Smooth muscle cell of the pulmonary artery (primary cell): ENCODE results near the gene FBXO45. TPM values are rescaled to one million over a fixed set of nuclear protein-coding genes. Genes with fewer than 3 reads are reported as not detected.

Experiments used
- total RNA-seq: library from RNA; depleted of rRNA; stranded (reverse); fragments of >200 nt; gene quantifications from 2 replicates; pipeline ENCODE4 v1.2.3, GENCODE V29; 2014

Gene FBXO45, protein sequence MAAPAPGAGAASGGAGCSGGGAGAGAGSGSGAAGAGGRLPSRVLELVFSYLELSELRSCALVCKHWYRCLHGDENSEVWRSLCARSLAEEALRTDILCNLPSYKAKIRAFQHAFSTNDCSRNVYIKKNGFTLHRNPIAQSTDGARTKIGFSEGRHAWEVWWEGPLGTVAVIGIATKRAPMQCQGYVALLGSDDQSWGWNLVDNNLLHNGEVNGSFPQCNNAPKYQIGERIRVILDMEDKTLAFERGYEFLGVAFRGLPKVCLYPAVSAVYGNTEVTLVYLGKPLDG
- 8.9 and 9.3 TPM in 2 replicates for total RNA-seq

GRCh38 chr3:196568246-196569002, at the start of gene FBXO45, which contains the start of gene WDR53:
Gene FBXO45, plus strand, starts transcription at chr3:196568660. Its CDS starts 325 bp downstream, at chr3:196568985.
Gene WDR53, minus strand, starts transcription at chr3:196568554. Its CDS starts 7,079 bp downstream, at chr3:196561475.

Other genes with a start within 250 kb of the FBXO45 start
- gene TM4SF19, start 230.3 kb upstream of the FBXO45 start, total RNA-seq, result not detected in 2 replicates
- gene UBXN7, start 136.2 kb upstream of the FBXO45 start, total RNA-seq, result 21.2 and 30.6 TPM in 2 replicates
- gene RNF168, start 64.9 kb upstream of the FBXO45 start, total RNA-seq, result 12.0 and 13.2 TPM in 2 replicates
- not detected in 2 replicates for gene SMCO1, start 53.3 kb upstream of the FBXO45 start, total RNA-seq
- gene WDR53, start 106 bp upstream of the FBXO45 start, total RNA-seq, result 4.6 and 6.3 TPM in 2 replicates
- gene NRROS, start 71.0 kb downstream of the FBXO45 start, total RNA-seq, result 1.0 and 5.0 TPM in 2 replicates
- 2.6 and 4.0 TPM in 2 replicates for gene CEP19, start 143.6 kb downstream of the FBXO45 start, total RNA-seq
- 21.7 and 23.5 TPM in 2 replicates for gene PIGX, start 143.7 kb downstream of the FBXO45 start, total RNA-seq
- 92.9 and 114 TPM in 2 replicates for gene PAK2, start 171.2 kb downstream of the FBXO45 start, total RNA-seq